GM19372 (cell line): ENCODE data around the gene ELAVL1.

Experiments used
- ATAC-seq: cut with Tn5 transposase; IDR thresholded peaks from one replicate; pipeline ENCODE4 v1.9.1; 2021; ENCODE audit warnings: mild to moderate bottlenecking, low read depth, moderate library complexity; ENCODE audit not compliant: unreplicated experiment

Gene ELAVL1

GRCh38 chr19:8022275-8022674 is 16.8 kb upstream of the ELAVL1 start:
- ATAC-seq = no peak

- ATAC-seq = no peak
Observed at GRCh38 chr19:8021374-8021773, 15.9 kb upstream of the ELAVL1 start.

DNA sequence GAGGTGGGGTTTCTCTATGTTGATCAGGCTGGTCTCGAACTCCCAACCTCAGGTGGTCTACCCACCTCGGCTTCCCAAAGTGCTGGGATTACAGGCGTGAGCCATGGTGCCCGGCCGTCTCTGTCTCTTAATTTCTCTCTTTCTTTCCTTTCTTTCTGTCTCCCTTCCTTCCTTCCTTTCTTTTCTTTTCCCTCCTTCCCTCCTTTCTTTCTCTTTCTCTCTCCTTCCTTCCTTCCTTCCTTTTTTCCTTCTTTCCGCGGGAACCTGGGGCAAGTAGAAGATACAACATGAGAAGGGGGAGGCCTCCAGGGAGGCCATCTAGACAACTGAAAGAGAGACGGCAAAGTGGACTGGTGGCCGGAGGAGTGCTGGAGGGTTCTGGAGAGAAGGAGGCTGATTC is 15.2 kb upstream of the ELAVL1 start:
- no peak for ATAC-seq

GRCh38 chr19:8017808-8018207 is 12.4 kb upstream of the ELAVL1 start:
- no peak for ATAC-seq

DNA sequence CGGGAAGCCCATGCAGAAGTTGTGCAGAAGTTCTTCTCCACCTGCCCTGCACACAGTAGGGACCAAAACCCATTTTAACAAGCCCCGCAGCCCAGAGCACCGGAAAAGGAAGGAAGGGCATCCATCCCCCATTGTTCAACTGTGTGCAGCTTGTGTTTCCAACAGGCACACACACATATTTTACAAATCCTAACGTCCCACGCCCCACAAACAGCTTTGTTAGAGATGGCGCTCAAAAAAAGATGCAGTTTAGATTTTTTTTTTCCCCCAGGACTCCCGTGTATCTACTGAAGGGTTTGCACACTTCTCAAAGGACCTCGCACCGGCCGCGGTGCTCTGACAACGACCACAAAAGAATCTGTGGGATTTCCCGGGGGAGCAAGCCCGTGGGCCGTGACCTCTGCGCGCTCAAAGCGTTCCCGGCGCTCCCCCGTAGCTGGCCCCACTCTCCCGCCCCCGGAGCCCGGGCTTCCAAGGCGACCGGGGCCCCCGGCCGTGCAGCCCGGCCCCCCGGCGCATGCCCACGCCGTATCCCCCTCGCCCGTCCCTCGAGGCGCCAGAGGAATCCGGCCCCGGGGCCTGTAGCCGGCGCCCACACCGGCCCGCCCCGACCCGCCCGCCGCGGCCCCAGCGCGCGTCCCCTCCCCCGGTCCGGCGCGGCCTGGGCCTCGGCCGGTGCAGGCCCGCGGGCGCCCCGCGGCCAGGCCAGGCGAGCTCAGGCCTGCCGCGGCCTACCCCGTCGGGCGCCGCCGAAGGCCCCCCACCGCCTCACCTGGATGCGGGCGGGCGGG is 523 bp downstream of the ELAVL1 start:
- peak; percentile 33 for ATAC-seq

DNA sequence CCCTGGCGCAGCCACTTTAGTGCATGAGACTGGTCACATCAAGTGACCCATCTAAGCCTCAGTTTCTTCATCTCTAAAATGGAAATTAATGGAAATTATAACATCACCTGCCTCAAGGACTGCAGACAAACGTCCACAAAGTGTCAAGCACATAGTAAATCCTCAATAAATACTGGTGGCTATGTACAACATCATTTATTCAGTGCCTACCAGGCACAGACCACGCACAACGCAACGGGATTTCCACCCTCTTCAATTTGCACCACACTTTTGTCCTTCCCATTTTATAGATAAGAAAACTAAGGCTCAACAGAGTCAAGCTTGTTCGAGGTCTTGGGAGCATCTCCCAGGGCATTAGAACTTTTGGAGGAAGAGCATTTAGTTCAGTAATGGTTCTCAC is 1.4 kb downstream of the ELAVL1 start:
- ATAC-seq = no peak

- ATAC-seq = no peak
Observed at GRCh38 chr19:8001995-8002849, 3.2 kb downstream of the ELAVL1 start.

- no peak for ATAC-seq
Observed at GRCh38 chr19:8001651-8001994, 3.8 kb downstream of the ELAVL1 start.

DNA sequence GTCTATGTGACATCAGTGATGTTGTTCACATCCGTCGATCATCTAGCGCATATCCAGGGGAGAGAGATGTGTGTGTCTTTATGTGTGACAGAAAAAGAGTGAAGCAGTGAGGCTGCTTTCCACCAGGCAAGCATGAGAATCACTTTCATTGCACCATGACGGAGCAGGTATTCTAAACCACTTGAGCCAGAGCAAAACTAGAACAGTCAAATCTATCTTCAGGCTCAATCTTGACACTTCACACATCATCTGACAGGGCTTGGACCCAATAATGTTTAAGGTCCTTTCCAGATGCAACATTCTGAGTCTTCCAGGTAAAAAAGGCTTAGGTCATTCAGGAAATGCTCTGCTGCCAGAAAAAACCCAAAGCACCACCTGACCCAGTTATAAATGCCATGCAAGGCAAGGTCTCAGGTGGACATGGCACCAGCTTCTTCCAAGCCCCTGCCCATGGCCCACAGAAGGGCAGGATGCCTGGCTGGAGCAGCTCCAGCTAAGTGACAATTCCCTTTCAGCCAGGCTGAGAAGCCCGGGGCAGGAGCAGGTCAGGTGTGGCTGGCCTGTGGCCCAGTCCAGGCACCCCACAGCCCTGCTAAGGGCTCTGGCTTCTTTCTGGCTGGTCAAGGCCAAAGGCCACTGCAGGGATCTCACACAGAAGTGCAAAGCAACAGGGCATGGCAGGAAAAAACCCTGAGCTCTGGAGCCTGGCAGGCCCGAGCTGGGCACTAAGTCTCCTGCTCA is 5.0 kb downstream of the ELAVL1 start:
- ATAC-seq = no peak

GRCh38 chr19:7999376-7999775 is 6.1 kb downstream of the ELAVL1 start:
- no peak for ATAC-seq

GRCh38 chr19:7997809-7998480 is 7.5 kb downstream of the ELAVL1 start:
- no peak for ATAC-seq

DNA sequence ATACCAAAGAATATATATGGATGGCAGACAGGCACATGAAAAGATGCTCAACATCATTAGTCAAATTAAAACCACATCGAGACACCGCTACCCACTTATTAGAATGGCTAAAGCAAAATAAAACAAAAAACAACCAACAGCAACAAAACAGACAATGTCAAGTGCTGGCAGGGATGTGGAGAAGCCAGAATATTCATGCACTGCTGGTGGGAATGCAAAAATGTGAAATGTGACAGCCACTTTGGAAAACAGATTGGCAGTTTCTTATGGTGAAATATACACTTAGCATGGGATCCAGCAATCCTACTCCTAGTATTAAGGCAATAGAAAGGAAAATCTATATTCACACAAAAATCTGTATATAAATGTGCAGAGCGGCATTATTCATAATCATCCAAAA is 8.6 kb downstream of the ELAVL1 start:
- no peak for ATAC-seq

DNA sequence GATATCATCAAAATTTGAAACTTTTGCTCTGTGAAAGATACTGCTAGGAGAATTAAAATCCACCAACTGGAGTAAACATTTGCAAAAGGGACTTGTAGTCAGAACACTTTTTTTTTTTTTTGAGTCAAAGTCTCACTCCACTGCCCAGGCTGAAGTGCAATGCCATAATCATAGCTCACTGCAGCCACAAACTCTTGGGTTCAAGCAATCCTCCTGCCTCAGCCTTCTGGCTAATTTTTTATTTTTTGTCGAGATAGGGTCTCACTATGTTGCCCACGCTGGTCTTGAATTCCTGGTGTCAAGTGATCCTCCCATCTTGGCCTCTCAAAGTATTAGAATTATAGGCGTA is 9.7 kb downstream of the ELAVL1 start:
- no peak for ATAC-seq

DNA sequence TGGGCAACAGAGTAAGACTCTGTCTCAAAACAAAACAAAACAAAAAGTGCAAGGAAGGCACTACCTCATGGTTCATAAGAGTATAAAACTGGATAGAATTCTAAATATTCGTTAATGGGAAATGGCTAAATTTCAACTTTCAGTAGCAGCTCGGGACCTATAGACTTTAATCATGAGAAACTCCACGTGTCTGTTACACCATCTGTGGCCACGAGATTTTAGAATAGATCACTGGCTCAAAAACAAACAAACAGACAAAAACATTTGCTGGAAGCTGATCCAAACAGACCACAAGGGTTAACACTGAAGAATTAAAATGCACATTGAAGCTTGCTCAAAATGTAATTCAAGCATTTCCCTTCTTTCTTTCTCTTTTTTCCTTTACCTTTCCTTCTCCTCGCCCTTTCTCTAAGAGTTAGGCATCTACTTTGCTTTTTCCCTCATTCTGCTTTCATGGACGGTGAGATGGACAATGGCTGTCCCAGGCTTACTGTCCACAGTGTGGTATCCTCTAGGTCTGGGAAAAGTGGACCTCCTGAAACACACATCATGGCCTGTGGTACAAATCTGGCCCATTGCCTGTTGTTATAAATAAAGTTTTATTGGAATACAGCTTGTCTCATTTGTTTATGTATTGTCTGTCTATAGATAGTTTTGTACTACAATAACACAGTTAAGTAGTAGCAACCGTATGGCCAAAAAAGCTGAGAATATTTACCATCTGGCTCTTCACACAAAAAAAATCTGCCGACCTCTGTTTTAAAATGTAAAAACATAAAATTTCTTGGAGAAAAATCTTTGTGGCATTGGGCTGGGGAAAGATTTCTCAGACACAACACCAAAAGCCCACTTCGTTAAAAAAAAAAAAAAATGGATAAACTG is 10.3 kb downstream of the ELAVL1 start:
- ATAC-seq = no peak

DNA sequence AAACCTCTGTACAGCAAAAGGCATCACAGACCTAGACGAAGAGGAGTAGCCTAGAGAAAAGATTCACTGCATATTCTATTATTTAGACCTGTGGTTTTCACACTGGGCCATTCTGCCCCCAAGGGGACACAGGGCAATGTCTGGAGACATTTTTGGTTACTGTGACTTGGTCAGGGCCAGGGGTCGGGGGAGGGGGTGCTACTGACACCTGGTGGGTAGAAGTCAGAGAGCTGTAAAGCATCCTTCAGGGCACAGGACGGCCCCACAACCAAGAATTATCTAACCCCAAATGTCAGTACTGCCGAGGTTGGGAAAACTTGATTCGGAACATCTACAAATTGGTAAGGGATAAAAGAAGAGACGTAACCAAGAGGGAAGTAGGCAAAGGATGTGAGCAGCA is 11.3 kb downstream of the ELAVL1 start:
- no peak for ATAC-seq

- no peak for ATAC-seq
Observed at GRCh38 chr19:7993560-7993959, 11.9 kb downstream of the ELAVL1 start.

DNA sequence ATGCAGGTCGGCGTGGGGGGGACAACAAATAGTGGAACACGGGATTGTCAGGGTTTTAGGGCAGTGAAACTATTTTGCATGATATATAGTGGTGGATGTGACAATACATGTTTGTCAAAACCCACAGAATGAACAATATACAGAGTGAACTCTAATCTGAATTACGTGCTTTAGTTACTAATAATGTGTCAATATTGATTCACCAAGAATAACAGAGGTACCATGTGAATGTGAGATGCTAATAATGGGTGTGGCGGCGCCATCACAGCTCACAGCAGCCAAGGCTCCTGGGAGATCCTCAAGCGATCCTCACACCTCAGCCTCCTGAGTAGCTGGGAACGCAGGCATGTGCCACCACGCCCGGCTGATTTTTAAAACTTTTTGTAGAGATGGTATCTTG is 12.9 kb downstream of the ELAVL1 start:
- ATAC-seq = no peak

DNA sequence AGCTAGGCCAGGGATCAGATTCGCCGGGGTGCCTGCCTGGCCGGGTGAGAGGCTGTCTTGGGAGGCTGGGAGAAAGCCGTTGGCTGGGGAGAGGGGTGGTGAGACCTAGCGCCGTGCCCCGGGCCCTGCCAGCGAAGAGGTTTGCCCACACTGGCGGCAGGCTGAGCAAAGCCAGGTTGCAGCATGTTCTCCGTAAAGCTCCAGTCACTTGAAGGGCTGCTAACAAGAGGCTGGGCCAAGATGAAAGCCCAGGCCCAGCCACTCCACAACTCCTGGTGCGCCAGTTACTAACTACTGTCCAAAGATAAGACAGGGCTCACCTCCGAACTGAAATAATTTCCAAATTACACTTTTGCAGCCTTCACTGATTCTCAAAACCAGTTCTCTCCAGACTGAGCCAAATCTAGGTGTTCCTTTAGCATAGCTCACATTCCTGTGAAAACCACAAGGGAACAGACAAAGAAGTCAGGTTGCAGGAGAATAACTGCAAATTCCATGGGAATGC is 16.3 kb downstream of the ELAVL1 start:
- ATAC-seq = no peak

- ATAC-seq = no peak
Observed at GRCh38 chr19:7988307-7988706, 17.1 kb downstream of the ELAVL1 start.
